Right kidney (tissue), 1 donor: ENCODE results near the gene UROS.

ENCODE experiments used
- DNase-seq: peaks from one replicate; pipeline ENCODE4 v3.0.0-alpha.2; 2016

The UROS gene

DNA sequence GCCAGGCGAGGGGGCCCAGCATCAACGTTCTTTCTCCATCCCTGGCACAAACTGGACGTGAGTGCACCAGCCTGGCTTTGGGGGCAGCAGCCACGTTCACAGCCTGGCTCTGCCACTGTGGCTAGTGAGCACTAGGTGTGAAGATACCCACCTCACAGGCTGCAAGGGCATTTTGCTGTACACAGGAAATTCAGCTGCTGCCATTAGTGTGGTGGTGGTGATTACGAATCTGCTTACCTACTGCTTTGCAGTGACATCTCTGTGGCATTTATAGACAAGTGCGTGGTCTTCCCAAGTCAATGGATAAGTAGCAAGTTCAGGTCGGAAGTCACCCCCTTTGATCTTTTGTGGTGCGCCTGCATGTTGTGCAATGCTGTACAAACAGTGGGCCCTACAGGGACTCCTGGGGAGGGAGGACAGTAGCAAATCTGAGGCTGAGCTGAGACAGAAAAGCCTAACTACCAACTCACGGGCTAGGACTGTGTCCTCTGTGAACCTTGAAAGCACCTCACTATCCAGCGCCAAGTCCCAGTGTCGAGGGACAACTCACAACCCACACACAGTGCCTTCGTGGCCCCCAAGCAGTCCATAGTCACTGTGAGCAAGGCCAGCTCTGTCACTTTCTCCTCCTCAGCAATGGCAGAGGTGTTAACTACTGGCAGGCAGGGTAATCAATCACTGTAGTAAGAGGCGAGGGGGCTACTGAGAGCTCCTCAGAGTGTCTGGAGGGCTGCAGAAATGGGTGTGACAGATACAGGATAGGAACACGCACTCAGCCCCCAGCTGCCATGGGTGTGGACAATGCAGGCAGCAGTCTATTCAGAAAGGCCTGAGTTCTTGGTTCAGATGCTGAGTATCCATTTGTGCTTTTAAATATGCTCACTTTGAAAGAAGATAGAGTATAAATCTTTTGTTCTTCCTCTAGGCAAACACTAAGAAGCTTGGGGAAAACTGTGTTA lies 30.4 kb downstream of the UROS start:
- DNase-seq = no peak

DNA sequence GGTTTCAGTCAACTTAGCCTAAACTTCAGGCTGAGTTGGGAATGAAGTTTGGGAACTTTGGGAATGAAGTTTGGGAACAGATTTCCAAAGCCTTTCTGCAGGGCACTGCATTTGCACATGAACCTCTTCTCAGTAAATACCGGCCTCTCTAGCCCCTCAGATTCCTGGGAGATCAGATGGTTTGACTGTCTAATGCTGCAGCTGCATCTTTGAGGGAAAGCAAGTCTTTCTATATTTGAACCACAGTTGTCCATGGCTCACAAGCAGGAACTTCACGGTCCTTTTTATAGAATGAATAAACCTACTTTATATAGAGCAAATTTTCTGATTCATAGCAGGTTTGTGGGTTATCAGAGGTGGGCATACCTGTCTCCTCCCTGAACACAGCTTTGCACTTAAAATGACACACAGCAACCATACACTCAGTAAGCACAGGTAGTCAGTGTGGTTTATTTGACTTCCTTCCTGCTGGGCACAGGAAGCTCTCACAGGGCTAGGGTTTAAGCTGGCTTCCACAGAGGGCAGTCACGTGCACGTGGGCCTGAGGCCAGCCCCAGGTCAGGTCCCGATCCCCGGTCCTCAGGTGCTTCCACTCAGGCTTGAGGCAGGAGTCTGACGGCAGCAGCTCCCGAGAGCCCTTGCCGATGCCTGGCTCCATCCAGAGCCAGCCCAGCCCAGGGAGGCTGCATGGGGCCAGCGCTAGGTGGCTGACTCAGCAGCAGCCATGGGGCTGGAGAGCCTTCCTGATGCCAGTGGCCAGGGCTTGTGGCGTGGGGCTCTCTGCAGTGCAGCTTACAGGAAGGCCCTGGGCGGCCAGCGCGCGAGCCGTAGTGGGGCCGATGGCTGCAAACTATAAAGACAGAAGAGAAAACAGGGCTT lies 34.7 kb downstream of the UROS start:
- no peak for DNase-seq

DNA sequence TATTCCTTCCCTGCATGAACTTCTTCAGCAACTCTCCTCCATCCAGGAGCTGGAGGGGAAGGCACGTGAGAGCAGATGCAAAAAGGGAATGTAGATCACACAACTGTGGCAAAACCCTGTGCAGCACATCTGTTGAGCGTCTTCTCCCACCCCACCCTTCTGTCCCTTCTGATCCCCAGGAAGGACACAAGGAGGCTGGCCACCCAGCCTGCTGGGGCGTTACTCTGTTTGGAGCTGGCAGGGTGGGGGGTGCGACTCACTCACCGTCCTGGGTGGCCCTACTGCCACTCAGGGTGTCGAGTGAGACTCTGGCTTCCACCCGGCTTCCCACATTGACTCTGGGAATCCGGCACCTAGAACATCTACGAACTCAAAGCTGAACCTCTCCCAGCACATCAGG lies 37.3 kb downstream of the UROS start:
- DNase-seq = no peak

GRCh38 chr10:125783957-125784356 lies 39.1 kb downstream of the UROS start:
- no peak for DNase-seq

- no peak for DNase-seq
Measured at GRCh38 chr10:125783408-125783807, 39.6 kb downstream of the UROS start.

DNA sequence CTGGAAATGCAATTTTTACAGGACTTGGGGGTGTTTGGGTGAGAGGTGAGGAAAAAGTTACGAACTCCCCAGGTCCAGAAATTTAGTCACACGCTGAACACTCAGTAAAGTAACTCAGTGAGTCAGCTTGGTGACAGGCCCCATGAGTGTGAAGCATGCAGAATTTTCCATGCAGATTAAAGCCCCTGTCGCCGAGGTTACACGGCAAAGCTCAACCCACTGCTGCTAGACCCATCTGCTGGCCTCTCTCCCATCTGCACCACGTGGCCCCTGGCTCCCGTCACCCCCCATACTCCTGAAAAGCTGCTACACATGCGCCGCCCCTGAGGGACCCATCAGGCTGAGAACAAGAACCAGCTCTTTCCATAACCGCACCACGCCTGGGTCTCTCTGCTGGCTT lies 40.4 kb downstream of the UROS start:
- DNase-seq = no peak

DNA sequence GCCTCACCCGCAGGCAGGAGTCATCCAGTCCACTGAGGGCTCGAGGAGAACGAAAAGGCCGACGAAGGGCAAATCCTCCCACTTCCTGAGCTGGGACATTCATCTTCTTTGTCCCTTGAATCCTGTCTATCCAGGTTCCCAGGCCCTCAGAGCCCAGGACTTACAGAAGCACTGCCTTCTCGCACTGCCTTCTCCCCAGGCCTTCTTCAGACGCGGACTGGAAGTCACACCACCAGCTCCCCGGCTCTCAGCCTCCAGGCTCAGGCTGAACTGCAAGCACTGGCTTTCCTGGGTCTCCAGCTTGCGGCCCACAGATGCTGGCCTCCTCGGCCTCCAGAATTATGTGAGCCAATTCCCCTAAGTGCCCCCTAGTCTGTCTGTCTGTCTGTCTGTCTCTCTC lies 41.0 kb downstream of the UROS start:
- no peak for DNase-seq

DNA sequence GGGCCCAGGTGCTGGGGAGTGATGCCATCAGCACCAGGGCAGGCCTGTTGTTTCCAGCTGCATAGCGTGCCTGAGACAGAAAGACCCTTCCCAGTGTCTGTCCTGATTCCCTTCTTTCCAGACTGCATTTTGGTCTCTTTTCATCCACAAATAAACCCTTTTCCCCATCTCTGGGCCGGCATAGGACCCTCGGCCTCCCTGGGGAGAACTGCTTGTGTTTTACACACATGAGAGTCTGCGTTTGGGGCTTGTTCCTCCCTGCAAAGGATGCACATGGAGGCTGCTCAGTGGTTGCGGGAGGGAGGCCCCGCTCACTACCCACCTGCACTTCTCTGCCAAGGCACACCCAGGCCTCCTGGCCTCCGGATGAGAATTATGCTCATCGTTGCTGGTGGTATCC lies 41.7 kb downstream of the UROS start:
- no peak for DNase-seq

GRCh38 chr10:125779403-125780327 lies 43.4 kb downstream of the UROS start:
- DNase-seq = no peak

DNA sequence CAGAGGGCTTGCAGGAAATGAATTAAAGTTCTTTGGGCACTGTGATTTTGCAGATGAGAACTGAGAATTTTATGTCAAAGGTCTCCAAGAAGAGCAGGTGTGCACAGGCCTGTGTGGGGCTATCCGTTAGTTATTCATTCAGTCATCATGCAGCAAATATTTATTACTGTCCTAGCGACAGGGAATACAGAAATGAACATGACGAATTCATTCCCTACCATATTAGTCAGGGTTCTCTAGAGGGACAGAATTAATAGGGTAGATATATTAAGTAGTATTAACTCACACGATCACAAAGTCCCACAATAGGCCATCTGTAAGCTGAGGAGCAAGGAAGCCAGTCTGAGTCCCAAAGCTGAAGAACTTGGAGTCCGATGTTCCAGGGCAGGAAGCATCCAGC lies 44.5 kb downstream of the UROS start:
- no peak for DNase-seq

DNA sequence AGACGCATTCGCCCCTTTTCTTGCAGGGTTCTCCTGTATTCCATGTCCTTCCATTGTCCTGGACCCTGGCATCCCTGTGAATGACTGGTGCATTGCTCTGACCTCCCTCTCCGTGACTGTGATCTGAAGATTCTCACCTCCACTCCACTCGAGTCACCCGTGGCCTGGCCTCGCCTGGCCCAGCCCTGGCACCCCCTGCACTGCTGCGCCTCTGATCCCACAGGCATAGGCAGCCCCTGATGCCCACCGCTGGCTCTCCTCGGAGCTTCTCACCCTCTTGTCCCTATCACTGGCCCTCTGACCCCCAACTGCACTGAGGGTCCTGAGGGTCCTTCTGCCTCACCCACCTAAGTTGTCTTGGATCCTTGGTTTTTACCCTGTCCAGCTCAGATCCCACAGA lies 45.3 kb downstream of the UROS start:
- no peak for DNase-seq

GRCh38 chr10:125775491-125776106 lies 47.5 kb downstream of the UROS start, which contains the start of gene MMP21:
Gene MMP21, minus strand, starts transcription at chr10:125775821. Its CDS starts 0 bp downstream, at chr10:125775821.
- no peak for DNase-seq

- no peak for DNase-seq
Measured at GRCh38 chr10:125774581-125775191, 48.4 kb downstream of the UROS start.

GRCh38 chr10:125773687-125774543 lies 49.1 kb downstream of the UROS start:
- DNase-seq = no peak

DNA sequence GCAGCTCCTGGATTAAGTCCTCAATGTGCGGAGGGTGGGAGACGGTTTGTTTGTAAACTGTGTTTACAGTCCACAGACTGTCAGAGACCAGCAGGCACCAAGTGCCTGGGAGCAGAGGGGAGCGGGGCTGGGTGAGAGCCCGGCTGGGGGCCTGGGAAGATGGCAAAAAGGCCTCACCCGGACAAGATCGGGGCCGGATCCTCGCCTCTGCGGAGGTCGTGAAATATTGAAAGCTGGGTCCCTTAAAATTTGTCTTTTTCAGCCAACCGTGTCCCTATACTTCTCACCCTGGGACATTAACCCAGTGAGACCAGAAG lies 50.2 kb downstream of the UROS start:
- DNase-seq = no peak

DNA sequence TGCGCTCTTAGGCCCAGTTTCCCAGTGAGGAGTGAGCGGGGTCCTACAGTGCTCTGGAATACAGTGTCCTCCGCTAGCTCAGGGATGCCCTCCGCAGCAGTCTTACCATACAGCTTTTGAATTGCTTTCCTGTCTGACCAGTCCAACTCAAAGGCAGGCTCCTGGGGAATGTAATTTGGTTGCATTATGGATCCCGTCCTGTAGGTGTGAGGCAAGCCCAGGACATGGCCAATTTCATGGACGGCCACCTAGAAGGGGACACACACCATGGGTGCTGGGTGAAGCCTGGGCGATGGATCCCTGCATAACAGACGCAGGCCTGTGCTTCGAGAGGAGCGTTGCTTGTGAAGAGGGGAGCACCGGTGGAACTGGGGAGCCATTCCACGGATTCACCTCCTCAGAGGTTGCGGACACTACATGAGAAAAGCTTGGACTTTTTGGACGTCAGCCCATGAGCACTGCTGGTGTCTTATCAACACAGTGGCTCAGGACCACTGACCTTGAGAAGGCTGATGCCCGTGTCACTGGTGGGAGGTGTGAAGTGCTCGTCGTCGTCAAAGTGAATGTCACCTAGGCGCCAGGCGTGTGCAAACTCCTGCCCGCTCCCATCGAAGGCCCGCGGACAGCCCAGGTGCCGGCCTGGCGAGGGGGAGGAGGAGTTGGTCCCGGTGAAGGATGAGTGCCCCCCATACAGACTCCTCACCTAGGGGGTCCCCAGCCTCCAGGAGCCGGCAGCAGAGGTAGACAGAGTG lies 50.8 kb downstream of the UROS start:
- DNase-seq = no peak

- DNase-seq = no peak
Measured at GRCh38 chr10:125770844-125771243, 52.2 kb downstream of the UROS start.

- DNase-seq = no peak
Measured at GRCh38 chr10:125769175-125769574, 53.9 kb downstream of the UROS start.

DNA sequence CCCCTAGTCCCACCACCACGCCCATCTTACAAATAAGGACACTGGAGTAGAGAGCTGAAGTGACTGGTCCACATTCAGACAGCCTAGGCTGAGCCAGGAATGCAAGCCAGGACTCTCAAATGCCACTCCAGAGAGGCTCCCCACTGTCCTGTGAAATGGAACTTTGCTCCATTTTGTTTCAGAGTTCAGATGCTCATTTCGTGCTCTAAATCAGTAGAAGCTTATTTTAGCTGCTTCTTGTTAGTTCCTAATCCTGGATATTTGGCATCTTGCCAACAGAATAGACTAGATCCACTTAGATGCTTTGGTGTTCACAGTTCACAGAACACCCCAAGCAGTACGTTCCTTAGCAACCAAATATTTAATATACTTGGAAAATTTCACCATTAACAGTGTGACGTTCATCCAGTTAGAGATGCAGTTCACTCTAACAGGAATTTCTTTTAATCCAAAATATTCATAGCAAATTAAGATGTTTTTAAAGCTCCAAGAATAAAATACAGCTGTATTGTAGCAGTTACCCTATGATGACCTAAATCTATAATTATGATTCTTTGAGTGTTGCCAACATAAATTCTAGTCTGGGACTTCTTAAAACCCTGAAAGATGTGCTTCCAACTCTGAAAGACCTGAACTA lies 54.7 kb downstream of the UROS start:
- DNase-seq = no peak
